DMS153 (cell line): ENCODE results near the gene JMJD1C.
A peak's percentile ranks its signal among the peaks of the same experiment; 100 is the strongest.

Source experiments
- DNase-seq: peaks from one replicate; lab custom pipeline; 2025; lab: John Stamatoyannopoulos, UW

JMJD1C gene

GRCh38 chr10:63434866-63435854, 30.6 kb downstream of the JMJD1C start:
- no peak for DNase-seq

- no peak for DNase-seq
Measured at GRCh38 chr10:63431962-63432797, 33.6 kb downstream of the JMJD1C start.

- DNase-seq = no peak
Measured at GRCh38 chr10:63430999-63431356, 34.8 kb downstream of the JMJD1C start.

- peak; percentile 9 for DNase-seq
Measured at GRCh38 chr10:63430091-63430998, 35.4 kb downstream of the JMJD1C start.

GRCh38 chr10:63429281-63429680, 36.5 kb downstream of the JMJD1C start:
- DNase-seq = no peak

- DNase-seq = no peak
Measured at GRCh38 chr10:63427013-63427412, 38.8 kb downstream of the JMJD1C start.

- DNase-seq = no peak
Measured at GRCh38 chr10:63425512-63425911, 40.3 kb downstream of the JMJD1C start.

GRCh38 chr10:63424576-63424975, 41.2 kb downstream of the JMJD1C start:
- no peak for DNase-seq

GRCh38 chr10:63423494-63423893, 42.3 kb downstream of the JMJD1C start:
- no peak for DNase-seq

- peak; percentile 4 for DNase-seq
Measured at GRCh38 chr10:63421591-63421990, 44.2 kb downstream of the JMJD1C start.

- no peak for DNase-seq
Measured at GRCh38 chr10:63416376-63416775, 49.4 kb downstream of the JMJD1C start.

- no peak for DNase-seq
Measured at GRCh38 chr10:63415640-63416244, 50.0 kb downstream of the JMJD1C start.

- DNase-seq = no peak
Measured at GRCh38 chr10:63414481-63415260, 51.1 kb downstream of the JMJD1C start.

- no peak for DNase-seq
Measured at GRCh38 chr10:63413429-63413828, 52.3 kb downstream of the JMJD1C start.

GRCh38 chr10:63412304-63412703, 53.5 kb downstream of the JMJD1C start:
- no peak for DNase-seq

- DNase-seq = no peak
Measured at GRCh38 chr10:63410633-63411032, 55.1 kb downstream of the JMJD1C start.

- DNase-seq = no peak
Measured at GRCh38 chr10:63409465-63410027, 56.2 kb downstream of the JMJD1C start.

- DNase-seq = no peak
Measured at GRCh38 chr10:63407136-63407662, 58.6 kb downstream of the JMJD1C start.

- DNase-seq = no peak
Measured at GRCh38 chr10:63396133-63396761, 69.5 kb downstream of the JMJD1C start.
